Measurements from ENCODE around the gene KLHL4. TPM values are rescaled to one million over a fixed set of nuclear protein-coding genes. Genes with fewer than 3 reads are reported as not detected.
"Not testable (repeated sequence)": the region's sequence is repeated elsewhere in the genome, so short reads cannot be mapped to it uniquely, and the experiment has no call there.

KLHL4 gene
- total RNA-seq, 2 donors from 2014 or later: 16.7 to 42.6 TPM

- no peaks in the 10 kb centered on the region for H3K36me3 ChIP-seq (ENCODE audit: control insufficient read depth, insufficient read depth, low read length)
- Mint-ChIP-seq H3K4me3 (no peak overlapping the region), H3K4me1 (peaks cover 2% of the 10 kb centered on the region), H3K27me3 (ENCODE audit: insufficient read depth) (no peaks in the 10 kb centered on the region), H3K27ac (no peak overlapping the region), H3K9me3 (peaks cover 21% of the 10 kb centered on the region), H3K36me3 (ENCODE audit: low read depth) (peaks cover 48% of the 10 kb centered on the region)
- no peaks in the 10 kb centered on the region for H3K9me3 ChIP-seq (ENCODE audit: control insufficient read depth, low read length)
- H3K4me1 ChIP-seq (ENCODE audit: control insufficient read depth, insufficient read depth, low read length): no peaks in the 10 kb centered on the region
- 93% methylated on average over 2 of the region's 3 CpGs; no CpG with 5 or more reads in 1 of the 2 experiments for WGBS, 2 experiments (ENCODE audit: insufficient coverage in 1 of 2, insufficient read length in 1 of 2)
- TF ChIP-seq CTCF (conservative IDR thresholded peaks at IDR 0.05): no peak
- no peak overlapping the region for H3K4me3 ChIP-seq (ENCODE audit: low read length)
- H3K27me3 ChIP-seq (ENCODE audit: control insufficient read depth, insufficient read depth, low read length, poor library complexity, severe bottlenecking): no peaks in the 10 kb centered on the region
- no peak overlapping the region for H3K9ac ChIP-seq (ENCODE audit: extremely low read depth, low read length, poor library complexity, severe bottlenecking)
- H3K27ac ChIP-seq (ENCODE audit: low read depth, low read length): no peak overlapping the region
- DNase-seq: no peak
These were observed 116.8 kb downstream of the KLHL4 start for GRCh38 chrX:87634361-87634760.

GRCh38 chrX:87636533-87636932 lies 118.9 kb downstream of the KLHL4 start:
- no peaks in the 10 kb centered on the region for H3K4me1 ChIP-seq (ENCODE audit: control insufficient read depth, insufficient read depth, low read length)
- peak overlapping the region; percentile 19 for H3K27ac Mint-ChIP-seq
- no peak overlapping the region for H3K4me3 Mint-ChIP-seq
- no peak for TF ChIP-seq CTCF (conservative IDR thresholded peaks at IDR 0.05)
- H3K27me3 ChIP-seq (ENCODE audit: control insufficient read depth, insufficient read depth, low read length, poor library complexity, severe bottlenecking): no peaks in the 10 kb centered on the region
- H3K27ac ChIP-seq (ENCODE audit: low read depth, low read length): no peak overlapping the region
- WGBS, 2 experiments (ENCODE audit: insufficient coverage in 1 of 2, insufficient read length in 1 of 2): 100% methylated on average over 1 to 2 of the region's 3 CpGs
- H3K4me1 Mint-ChIP-seq: peaks cover 2% of the 10 kb centered on the region
- H3K9me3 Mint-ChIP-seq: peaks cover 41% of the 10 kb centered on the region
- peak; percentile 52 for DNase-seq
- no peaks in the 10 kb centered on the region for H3K27me3 Mint-ChIP-seq (ENCODE audit: insufficient read depth)
- no peak overlapping the region for H3K9ac ChIP-seq (ENCODE audit: extremely low read depth, low read length, poor library complexity, severe bottlenecking)
- H3K36me3 Mint-ChIP-seq (ENCODE audit: low read depth): peaks cover 64% of the 10 kb centered on the region
- no peaks in the 10 kb centered on the region for H3K36me3 ChIP-seq (ENCODE audit: control insufficient read depth, insufficient read depth, low read length)
- H3K4me3 ChIP-seq (ENCODE audit: low read length): no peak overlapping the region
- no peaks in the 10 kb centered on the region for H3K9me3 ChIP-seq (ENCODE audit: control insufficient read depth, low read length)

- H3K9ac ChIP-seq (ENCODE audit: extremely low read depth, low read length, poor library complexity, severe bottlenecking); H3K4me1 ChIP-seq (ENCODE audit: control insufficient read depth, insufficient read depth, low read length); H3K36me3 ChIP-seq (ENCODE audit: control insufficient read depth, insufficient read depth, low read length); H3K27me3 ChIP-seq (ENCODE audit: control insufficient read depth, insufficient read depth, low read length, poor library complexity, severe bottlenecking); H3K9me3 ChIP-seq (ENCODE audit: control insufficient read depth, low read length); H3K27me3 Mint-ChIP-seq (ENCODE audit: insufficient read depth); H3K4me3 Mint-ChIP-seq; H3K27ac ChIP-seq (ENCODE audit: low read depth, low read length); DNase-seq; H3K4me3 ChIP-seq (ENCODE audit: low read length); H3K4me1 Mint-ChIP-seq: not testable (repeated sequence)
- peaks cover 87% of the 10 kb centered on the region for H3K36me3 Mint-ChIP-seq (ENCODE audit: low read depth)
- H3K9me3 Mint-ChIP-seq: peaks cover 89% of the 10 kb centered on the region
- H3K27ac Mint-ChIP-seq: peak overlapping the region; percentile 71
- 81 to 92% methylated on average over 3 to 4 of the region's 4 CpGs for WGBS, 2 experiments (ENCODE audit: insufficient coverage in 1 of 2, insufficient read length in 1 of 2)
These were observed 123.8 kb downstream of the KLHL4 start for GRCh38 chrX:87641439-87641838.

- no peak for TF ChIP-seq CTCF (conservative IDR thresholded peaks at IDR 0.05)
- Mint-ChIP-seq H3K27ac (no peak overlapping the region), H3K36me3 (ENCODE audit: low read depth) (no peaks in the 10 kb centered on the region), H3K4me1 (peaks cover 13% of the 10 kb centered on the region), H3K4me3 (no peak overlapping the region), H3K27me3 (ENCODE audit: insufficient read depth) (no peaks in the 10 kb centered on the region), H3K9me3 (no peaks in the 10 kb centered on the region)
- H3K4me3 ChIP-seq (ENCODE audit: low read length): no peak overlapping the region
- H3K9me3 ChIP-seq (ENCODE audit: control insufficient read depth, low read length): no peaks in the 10 kb centered on the region
- H3K9ac ChIP-seq (ENCODE audit: extremely low read depth, low read length, poor library complexity, severe bottlenecking): no peak overlapping the region
- no peaks in the 10 kb centered on the region for H3K36me3 ChIP-seq (ENCODE audit: control insufficient read depth, insufficient read depth, low read length)
- H3K27me3 ChIP-seq (ENCODE audit: control insufficient read depth, insufficient read depth, low read length, poor library complexity, severe bottlenecking): no peaks in the 10 kb centered on the region
- H3K27ac ChIP-seq (ENCODE audit: low read depth, low read length): no peak overlapping the region
- no peak for DNase-seq
- H3K4me1 ChIP-seq (ENCODE audit: control insufficient read depth, insufficient read depth, low read length): no peaks in the 10 kb centered on the region
- no CpG with 5 or more reads among the region's 6 CpGs for WGBS, 2 experiments (ENCODE audit: insufficient coverage in 1 of 2, insufficient read length in 1 of 2)
These were observed 144.2 kb downstream of the KLHL4 start for GRCh38 chrX:87661761-87662160.

Data from endodermal cell (in vitro differentiated cells).